ENCODE measurements around the gene RAB3IL1. TPM values are rescaled to one million over a fixed set of nuclear protein-coding genes. Genes with fewer than 3 reads are reported as not detected.

The RAB3IL1 gene
- total RNA-seq, 4 donors from 2014 or later = 6.5 to 27.7 (median 15.2) TPM

- no peaks in the 10 kb centered on the region for H3K9me3 ChIP-seq
- no peak overlapping the region for H3K4me3 ChIP-seq (replicated peaks in 1 of 3)
- no peak for DNase-seq
- WGBS, 2 donors = 74 to 77% methylated on average over 13 to 19 of the region's 21 CpGs
- H3K27me3 ChIP-seq = no peaks in the 10 kb centered on the region
- TF ChIP-seq POLR2A (IDR thresholded peaks at IDR 0.05) (no peak), CTCF (IDR thresholded peaks at IDR 0.05) (no peak)
- H3K27ac ChIP-seq = no peak overlapping the region
- intact Hi-C loops (cut with DNase I) = no loop called here
- no peaks in the 10 kb centered on the region for H3K36me3 ChIP-seq
- peaks cover 5 to 15% of the 10 kb centered on the region in 2 donors for H3K4me1 ChIP-seq
Observed at GRCh38 chr11:61869708-61870451, 47.5 kb downstream of the RAB3IL1 start.

- intact Hi-C loops (cut with DNase I) = no loop called here
- Histone ChIP-seq H3K27ac (no peak overlapping the region), H3K27me3 (no peaks in the 10 kb centered on the region), H3K4me3 (replicated peaks in 1 of 3) (no peak overlapping the region), H3K9me3 (no peaks in the 10 kb centered on the region), H3K36me3 (no peaks in the 10 kb centered on the region), H3K4me1 (peaks cover 0 to 10% of the 10 kb centered on the region in 2 donors)
- 86 to 91% methylated on average over 3 to 4 of the region's 4 CpGs for WGBS, 2 donors
- no peak for TF ChIP-seq POLR2A (IDR thresholded peaks at IDR 0.05)
- no peak for DNase-seq
Observed at GRCh38 chr11:61869429-61869707, 48.0 kb downstream of the RAB3IL1 start.

GRCh38 chr11:61868571-61869428, 48.6 kb downstream of the RAB3IL1 start:
- 90 to 94% methylated on average over 9 to 10 of the region's 14 CpGs for WGBS, 2 donors
- H3K9me3 ChIP-seq = no peaks in the 10 kb centered on the region
- DNase-seq = no peak
- no peaks in the 10 kb centered on the region for H3K27me3 ChIP-seq
- intact Hi-C loops (cut with DNase I) = no loop called here
- peaks cover 0 to 5% of the 10 kb centered on the region in 2 donors for H3K4me1 ChIP-seq
- no peak overlapping the region for H3K4me3 ChIP-seq (replicated peaks in 1 of 3)
- no peaks in the 10 kb centered on the region for H3K36me3 ChIP-seq
- no peak overlapping the region for H3K27ac ChIP-seq
- no peak for TF ChIP-seq CTCF (IDR thresholded peaks at IDR 0.05)
- no peak for TF ChIP-seq POLR2A (IDR thresholded peaks at IDR 0.05)

GRCh38 chr11:61866958-61867343, 50.4 kb downstream of the RAB3IL1 start:
- no peak overlapping the region for H3K4me3 ChIP-seq (replicated peaks in 1 of 3)
- H3K9me3 ChIP-seq = no peaks in the 10 kb centered on the region
- H3K27ac ChIP-seq = no peak overlapping the region
- no peak for TF ChIP-seq POLR2A (IDR thresholded peaks at IDR 0.05)
- no peak for TF ChIP-seq CTCF (IDR thresholded peaks at IDR 0.05)
- intact Hi-C loops (cut with DNase I) = no loop called here
- peaks cover 0 to 4% of the 10 kb centered on the region in 2 donors for H3K4me1 ChIP-seq
- no peaks in the 10 kb centered on the region for H3K27me3 ChIP-seq
- no peak for DNase-seq
- 94 to 95% methylated on average over 6 of the region's 6 CpGs for WGBS, 2 donors
- no peaks in the 10 kb centered on the region for H3K36me3 ChIP-seq

GRCh38 chr11:61866231-61866957, 51.0 kb downstream of the RAB3IL1 start:
- Histone ChIP-seq H3K36me3 (no peaks in the 10 kb centered on the region), H3K27ac (no peak overlapping the region), H3K9me3 (no peaks in the 10 kb centered on the region), H3K4me1 (peaks cover 0 to 4% of the 10 kb centered on the region in 2 donors), H3K4me3 (replicated peaks in 1 of 3) (no peak overlapping the region), H3K27me3 (no peaks in the 10 kb centered on the region)
- intact Hi-C loops (cut with DNase I) = no loop called here
- 86 to 96% methylated on average over 15 to 16 of the region's 18 CpGs for WGBS, 2 donors
- TF ChIP-seq CTCF (IDR thresholded peaks at IDR 0.05) (no peak), POLR2A (IDR thresholded peaks at IDR 0.05) (no peak)
- no peak for DNase-seq
